HepG2 (cell line): ENCODE measurements around the gene TAOK3. TPM values are rescaled to one million over a fixed set of nuclear protein-coding genes. Genes with fewer than 3 reads are reported as not detected.

Source experiments
- ATAC-seq: fragments of 200-7000 bp; cut with Tn5 transposase; 3 replicates; pipeline ENCODE4 v1.9.1; 2020; ENCODE audit warnings: mild to moderate bottlenecking, moderate library complexity
- BruUV-seq: library from RNA; stranded (reverse); fragments of 400-500 nt; replicated peaks from 2 replicates; lab custom pipeline; 2021; lab: Mats Ljungman, UMichigan
- CTCF ChIA-PET: fragments of 300-600 bp; formaldehyde crosslinking; extraction: SDS; loops from one replicate; lab custom pipeline; 2021; ENCODE audit warnings: low total read pairs, inconsistent platforms, low intra/inter-chr PET ratio; lab: Yijun Ruan, JAX
- POLR2A ChIA-PET: fragments of 350-600 bp; sonication (Branson Sonifier 250); formaldehyde crosslinking; loops from one replicate; lab custom pipeline; 2020; ENCODE audit warnings: antibody characterized with exemption, inconsistent platforms; lab: Yijun Ruan, JAX
- DNase-seq: peaks from one replicate; pipeline ENCODE4 v3.0.0-alpha.2; 2015; ENCODE audit warnings: low spot score
- FAIRE-seq: peaks from 3 replicates; lab custom pipeline; 2011; peaks lifted over from hg19 to GRCh38; lab: Jason Lieb, UNC
- H2AFZ ChIP-seq: one replicate; pipeline ENCODE4 v1.6.1; 2011; ENCODE audit warnings: low read length, inconsistent platforms
- H3K27ac ChIP-seq: fragments of 300-600 bp; 3 replicates; pipeline ENCODE4 v1.8.0; 2011; ENCODE audit warnings: mixed run types, mild to moderate bottlenecking, mixed read lengths, low read length, inconsistent platforms; ENCODE audit not compliant: insufficient read depth; ENCODE audit errors: extremely low read length
- H3K27me3 ChIP-seq, 2 experiments: fragments of 200-600 bp in 1 of 2; 2 replicates in 1 of 2; 3 replicates in 1 of 2; pipeline versions ENCODE4 v1.6.0 to v1.8.0; 2011; ENCODE audit warnings: low read length in 2 of 2, mild to moderate bottlenecking in 2 of 2, moderate library complexity in 2 of 2, inconsistent platforms in 1 of 2; ENCODE audit not compliant: insufficient read depth in 2 of 2, control insufficient read depth in 1 of 2
- H3K36me3 ChIP-seq, 2 experiments: fragments of 200-600 bp in 1 of 2; replicated peaks in 1 of 2; 2 replicates in 1 of 2; 3 replicates in 1 of 2; pipeline versions ENCODE4 v1.5.1 to v1.8.0; 2011; ENCODE audit warnings: low read length in 2 of 2, inconsistent platforms in 1 of 2; ENCODE audit not compliant: insufficient read depth in 2 of 2, control insufficient read depth in 1 of 2
- H3K4me1 ChIP-seq: 2 replicates; pipeline ENCODE4 v1.5.1; 2012; ENCODE audit warnings: low read length, inconsistent platforms; ENCODE audit not compliant: insufficient read depth
- H3K4me2 ChIP-seq: 2 replicates; pipeline ENCODE4 v1.6.0; 2011; ENCODE audit warnings: low read depth, low read length, inconsistent platforms
- H3K4me3 ChIP-seq, 3 experiments: fragments of 200-600 bp in 1 of 3; sonication (generic), shearing (Covaris generic) in 1 of 3; replicated peaks in 1 of 3; 2 replicates each; pipeline ENCODE4 v1.5.1; 2011 to 2016; ENCODE audit warnings: low read length in 3 of 3, inconsistent platforms in 2 of 3, low read depth in 2 of 3, mild to moderate bottlenecking in 2 of 3, control low read depth in 1 of 3, mixed read lengths in 1 of 3; ENCODE audit not compliant: insufficient read depth in 1 of 3
- H3K79me2 ChIP-seq: one replicate; pipeline ENCODE4 v1.6.1; 2011; ENCODE audit warnings: low read length, inconsistent platforms; ENCODE audit not compliant: insufficient read depth
- H3K9ac ChIP-seq: 2 replicates; pipeline ENCODE4 v1.6.0; 2011; ENCODE audit warnings: mild to moderate bottlenecking, low read depth, low read length, inconsistent platforms; ENCODE audit not compliant: insufficient read depth
- H3K9me3 ChIP-seq: 2 replicates; pipeline ENCODE4 v1.5.1; 2012; ENCODE audit warnings: mild to moderate bottlenecking, low read length
- H4K20me1 ChIP-seq: 2 replicates; pipeline ENCODE4 v1.6.0; 2011; ENCODE audit warnings: inconsistent platforms, mild to moderate bottlenecking, low read length, moderate library complexity; ENCODE audit not compliant: insufficient read depth
- ATF7 ChIP-seq, 2 experiments: fragments of 450-650 bp in 1 of 2; sonication (generic) in 1 of 2; formaldehyde crosslinking in 1 of 2; IDR thresholded peaks; 2 replicates each; pipeline versions ENCODE4 v1.4.0 to v1.6.1; 2016 to 2020; ENCODE audit warnings: antibody characterized with exemption in 1 of 2, mild to moderate bottlenecking in 1 of 2, missing genetic modification reagents in 1 of 2
- WGBS: methylation state at CpG from one replicate; pipeline ENCODE4 v1.1.6; 2017; ENCODE audit warnings: low lambda C conversion rate; 5-methylcytosine and 5-hydroxymethylcytosine counted together
- in situ Hi-C: cut with HindIII; loops from 2 replicates; pipeline ENCODE4 v1.10.0; 2017; ENCODE audit warnings: low pct_unique_long_range_greater_than_20kb; ENCODE audit not compliant: extremely low pct_ligation_motif_present
- intact Hi-C: fragments of 100-400 bp; cut with micrococcal nuclease; formaldehyde crosslinking; loops from one replicate; pipeline ENCODE4 v1.10.0; 2022; ENCODE audit not compliant: unreplicated experiment
- polyA plus RNA-seq, 8 experiments: library from polyadenylated mRNA; depleted of rRNA in 3 of 8; stranded (reverse) in 7 of 8; unstranded in 1 of 8; fragments of >200 nt; fragmentation: Illumina TruSeq in 4 of 8; extraction: Trizol in 4 of 8; gene quantifications; 2 replicates each; pipeline versions ENCODE4 v1.2.1 to v1.2.3, GENCODE V29; 2011 to 2016; ENCODE audit warnings: low read depth in 4 of 8, missing spikeins in 1 of 8, mixed read lengths in 1 of 8; ENCODE audit not compliant: insufficient read depth in 1 of 8
- total RNA-seq, 5 experiments: library from RNA; depleted of rRNA; stranded (reverse); fragments of >200 nt; fragmentation: Illumina TruSeq; extraction: Trizol; gene quantifications; 2 replicates each; pipeline ENCODE4 v1.2.3, GENCODE V29; 2016; ENCODE audit warnings: low read depth in 1 of 5
- TF ChIP-seq, protein P1 (sequence below): IDR thresholded peaks from 2 replicates; pipeline ENCODE4 v1.6.1; 2016; ENCODE audit warnings: low read depth, missing genetic modification reagents, missing compliant biosample characterization
- TF ChIP-seq, protein P2 (sequence below): sonication (generic); formaldehyde crosslinking; IDR thresholded peaks from 2 replicates; pipeline ENCODE4; 2020; ENCODE audit warnings: missing genetic modification reagents, mild to moderate bottlenecking, borderline replicate concordance
- TF ChIP-seq, protein P3 (sequence below): sonication (generic); formaldehyde crosslinking; IDR thresholded peaks from 2 replicates; pipeline ENCODE4 v1.8.1; 2023; ENCODE audit warnings: mild to moderate bottlenecking, moderate library complexity, missing genetic modification reagents

TAOK3 gene
- total and polyA plus RNA-seq, 2 of the 13 experiments (the other 11 are each of a cell fraction or from before 2014, with no cell fraction given): 10.4 to 12.3 TPM

DNA sequence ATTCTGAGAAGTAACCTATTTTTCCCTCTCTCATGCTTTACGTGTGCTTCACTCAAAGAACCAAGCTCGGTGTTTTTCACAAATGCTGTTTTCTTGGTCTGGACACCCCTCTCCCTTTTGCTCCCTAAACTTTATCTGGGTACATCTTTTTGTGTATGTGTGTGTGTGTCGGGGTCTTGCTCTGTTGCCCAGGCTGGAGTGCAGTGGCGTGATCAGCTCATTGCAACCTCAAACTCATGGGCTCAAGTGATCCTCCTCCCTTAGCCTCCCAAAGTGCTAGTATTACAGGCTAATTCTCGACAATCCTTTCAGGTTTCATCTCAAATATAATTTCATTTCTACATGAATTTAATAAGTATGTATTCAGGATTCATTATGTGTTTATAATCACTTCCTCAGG is 153.6 kb downstream of the TAOK3 start (continued):
- TF ChIP-seq, protein P1, sequence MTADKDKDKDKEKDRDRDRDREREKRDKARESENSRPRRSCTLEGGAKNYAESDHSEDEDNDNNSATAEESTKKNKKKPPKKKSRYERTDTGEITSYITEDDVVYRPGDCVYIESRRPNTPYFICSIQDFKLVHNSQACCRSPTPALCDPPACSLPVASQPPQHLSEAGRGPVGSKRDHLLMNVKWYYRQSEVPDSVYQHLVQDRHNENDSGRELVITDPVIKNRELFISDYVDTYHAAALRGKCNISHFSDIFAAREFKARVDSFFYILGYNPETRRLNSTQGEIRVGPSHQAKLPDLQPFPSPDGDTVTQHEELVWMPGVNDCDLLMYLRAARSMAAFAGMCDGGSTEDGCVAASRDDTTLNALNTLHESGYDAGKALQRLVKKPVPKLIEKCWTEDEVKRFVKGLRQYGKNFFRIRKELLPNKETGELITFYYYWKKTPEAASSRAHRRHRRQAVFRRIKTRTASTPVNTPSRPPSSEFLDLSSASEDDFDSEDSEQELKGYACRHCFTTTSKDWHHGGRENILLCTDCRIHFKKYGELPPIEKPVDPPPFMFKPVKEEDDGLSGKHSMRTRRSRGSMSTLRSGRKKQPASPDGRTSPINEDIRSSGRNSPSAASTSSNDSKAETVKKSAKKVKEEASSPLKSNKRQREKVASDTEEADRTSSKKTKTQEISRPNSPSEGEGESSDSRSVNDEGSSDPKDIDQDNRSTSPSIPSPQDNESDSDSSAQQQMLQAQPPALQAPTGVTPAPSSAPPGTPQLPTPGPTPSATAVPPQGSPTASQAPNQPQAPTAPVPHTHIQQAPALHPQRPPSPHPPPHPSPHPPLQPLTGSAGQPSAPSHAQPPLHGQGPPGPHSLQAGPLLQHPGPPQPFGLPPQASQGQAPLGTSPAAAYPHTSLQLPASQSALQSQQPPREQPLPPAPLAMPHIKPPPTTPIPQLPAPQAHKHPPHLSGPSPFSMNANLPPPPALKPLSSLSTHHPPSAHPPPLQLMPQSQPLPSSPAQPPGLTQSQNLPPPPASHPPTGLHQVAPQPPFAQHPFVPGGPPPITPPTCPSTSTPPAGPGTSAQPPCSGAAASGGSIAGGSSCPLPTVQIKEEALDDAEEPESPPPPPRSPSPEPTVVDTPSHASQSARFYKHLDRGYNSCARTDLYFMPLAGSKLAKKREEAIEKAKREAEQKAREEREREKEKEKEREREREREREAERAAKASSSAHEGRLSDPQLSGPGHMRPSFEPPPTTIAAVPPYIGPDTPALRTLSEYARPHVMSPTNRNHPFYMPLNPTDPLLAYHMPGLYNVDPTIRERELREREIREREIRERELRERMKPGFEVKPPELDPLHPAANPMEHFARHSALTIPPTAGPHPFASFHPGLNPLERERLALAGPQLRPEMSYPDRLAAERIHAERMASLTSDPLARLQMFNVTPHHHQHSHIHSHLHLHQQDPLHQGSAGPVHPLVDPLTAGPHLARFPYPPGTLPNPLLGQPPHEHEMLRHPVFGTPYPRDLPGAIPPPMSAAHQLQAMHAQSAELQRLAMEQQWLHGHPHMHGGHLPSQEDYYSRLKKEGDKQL (CRISPR knock-in tag): no peak
- TF ChIP-seq, protein P2, sequence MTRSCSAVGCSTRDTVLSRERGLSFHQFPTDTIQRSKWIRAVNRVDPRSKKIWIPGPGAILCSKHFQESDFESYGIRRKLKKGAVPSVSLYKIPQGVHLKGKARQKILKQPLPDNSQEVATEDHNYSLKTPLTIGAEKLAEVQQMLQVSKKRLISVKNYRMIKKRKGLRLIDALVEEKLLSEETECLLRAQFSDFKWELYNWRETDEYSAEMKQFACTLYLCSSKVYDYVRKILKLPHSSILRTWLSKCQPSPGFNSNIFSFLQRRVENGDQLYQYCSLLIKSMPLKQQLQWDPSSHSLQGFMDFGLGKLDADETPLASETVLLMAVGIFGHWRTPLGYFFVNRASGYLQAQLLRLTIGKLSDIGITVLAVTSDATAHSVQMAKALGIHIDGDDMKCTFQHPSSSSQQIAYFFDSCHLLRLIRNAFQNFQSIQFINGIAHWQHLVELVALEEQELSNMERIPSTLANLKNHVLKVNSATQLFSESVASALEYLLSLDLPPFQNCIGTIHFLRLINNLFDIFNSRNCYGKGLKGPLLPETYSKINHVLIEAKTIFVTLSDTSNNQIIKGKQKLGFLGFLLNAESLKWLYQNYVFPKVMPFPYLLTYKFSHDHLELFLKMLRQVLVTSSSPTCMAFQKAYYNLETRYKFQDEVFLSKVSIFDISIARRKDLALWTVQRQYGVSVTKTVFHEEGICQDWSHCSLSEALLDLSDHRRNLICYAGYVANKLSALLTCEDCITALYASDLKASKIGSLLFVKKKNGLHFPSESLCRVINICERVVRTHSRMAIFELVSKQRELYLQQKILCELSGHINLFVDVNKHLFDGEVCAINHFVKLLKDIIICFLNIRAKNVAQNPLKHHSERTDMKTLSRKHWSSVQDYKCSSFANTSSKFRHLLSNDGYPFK (CRISPR knock-in tag): no peak
- TF ChIP-seq, all 625 proteins: peak for 1

DNA sequence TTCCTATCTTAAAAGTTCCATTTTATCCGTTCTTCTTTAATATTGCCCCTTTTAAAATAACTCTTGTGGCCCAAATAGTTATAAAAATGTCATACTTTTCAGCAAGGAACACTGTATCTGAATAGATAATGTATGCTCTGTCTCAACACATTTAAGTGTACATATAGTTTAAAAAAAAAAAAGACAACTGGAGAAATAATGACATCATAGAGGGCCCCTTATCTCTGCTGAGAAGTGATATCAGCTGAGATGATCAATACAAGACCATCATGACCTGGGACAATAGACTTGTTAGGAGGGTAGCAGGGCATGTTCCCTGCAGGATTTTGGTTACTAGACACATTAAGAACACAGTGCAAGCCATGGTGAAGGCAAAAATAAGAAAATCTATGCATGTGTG is 159.3 kb downstream of the TAOK3 start:
- CTCF ChIA-PET: no interaction called here
- TF ChIP-seq, protein P3, sequence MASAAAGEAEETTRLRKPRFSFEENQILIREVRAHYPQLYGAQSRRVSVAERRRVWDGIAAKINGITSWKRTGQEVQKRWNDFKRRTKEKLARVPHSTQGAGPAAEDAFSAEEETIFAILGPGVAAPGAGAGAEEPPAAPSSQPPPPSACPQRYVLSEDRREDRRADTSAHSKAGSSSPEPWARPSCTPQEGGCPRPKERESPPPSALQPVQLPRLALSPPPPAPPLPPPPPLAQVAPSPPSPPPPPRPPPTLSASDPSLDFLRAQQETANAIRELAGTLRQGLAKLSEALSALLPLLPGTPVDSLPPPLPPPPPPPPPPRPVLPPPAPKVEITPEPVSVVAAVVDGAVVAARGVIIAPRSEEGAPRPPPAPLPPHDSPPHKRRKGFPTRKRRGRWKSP (CRISPR knock-in tag): no peak
- peak; percentile 57; the same call in 1 of the 2 replicates for TF ChIP-seq ATF7 (IDR thresholded peaks at IDR 0.05)
- TF ChIP-seq ATF7 (CRISPR knock-in tag; IDR thresholded peaks at IDR 0.05): no peak
- in situ Hi-C loops (no loop called here), intact Hi-C loops (no loop called here)
- no peak for ATAC-seq
- no peak for DNase-seq
- Histone ChIP-seq H4K20me1 (no peaks in the 10 kb centered on the region), H2AFZ (no peak overlapping the region), H3K4me3 (no peak overlapping the region), H3K27me3 (no peaks in the 10 kb centered on the region), H3K9me3 (no peaks in the 10 kb centered on the region), H3K79me2 (no peaks in the 10 kb centered on the region), H3K27ac (no peak overlapping the region), H3K9ac (no peak overlapping the region), H3K36me3 (peaks cover 0 to 7% of the 10 kb centered on the region in 2 experiments; a peak in 1 of 5 replicates), H3K4me2 (no peak overlapping the region), H3K4me1 (peaks cover 3% of the 10 kb centered on the region)
- BruUV-seq: no TSS peak
- FAIRE-seq: no peak
- WGBS: 95% methylated on average over 1 of the region's 1 CpG
- POLR2A ChIA-PET: no interaction called here
